OCI-LY1 (cell line): ENCODE measurements around the gene EXOC3L1.

Experiments
- EZH2 ChIP-seq: fragments of 200-600 bp; sonication (generic), shearing (Covaris generic); IDR thresholded peaks from 2 replicates; pipeline ENCODE4 v1.8.0; 2017; ENCODE audit warnings: borderline replicate concordance, mixed run types, mild to moderate bottlenecking, antibody characterized with exemption, low read length, moderate library complexity, mixed read lengths
- TF ChIP-seq, protein P1 (sequence below): fragments of 200-600 bp; sonication (generic), shearing (Covaris generic); IDR thresholded peaks from 2 replicates; pipeline ENCODE4 v1.5.1; 2017; ENCODE audit warnings: mild to moderate bottlenecking, antibody characterized with exemption, low read length, moderate library complexity, mixed read lengths

DNA sequence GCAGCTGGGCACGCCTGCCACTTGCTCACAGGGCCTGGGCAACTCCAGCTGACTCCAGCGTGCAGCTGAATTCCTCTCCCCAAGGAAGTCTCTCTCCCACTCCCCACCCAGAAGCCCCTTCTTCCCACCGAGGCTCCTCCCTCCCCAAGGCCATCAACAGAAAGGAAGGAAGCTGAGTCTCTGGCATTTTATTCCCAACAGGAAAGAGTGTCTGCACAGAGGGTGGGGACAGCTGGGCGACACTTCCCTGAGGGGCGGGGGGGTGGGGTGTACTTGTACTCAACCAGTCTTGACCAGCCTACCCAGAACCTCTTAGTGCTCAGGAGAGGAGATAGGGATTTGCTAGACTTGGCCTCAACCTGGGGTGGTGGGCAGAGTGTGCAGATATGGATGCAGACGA lies at the start of gene EXOC3L1:
- TF ChIP-seq, protein P1, sequence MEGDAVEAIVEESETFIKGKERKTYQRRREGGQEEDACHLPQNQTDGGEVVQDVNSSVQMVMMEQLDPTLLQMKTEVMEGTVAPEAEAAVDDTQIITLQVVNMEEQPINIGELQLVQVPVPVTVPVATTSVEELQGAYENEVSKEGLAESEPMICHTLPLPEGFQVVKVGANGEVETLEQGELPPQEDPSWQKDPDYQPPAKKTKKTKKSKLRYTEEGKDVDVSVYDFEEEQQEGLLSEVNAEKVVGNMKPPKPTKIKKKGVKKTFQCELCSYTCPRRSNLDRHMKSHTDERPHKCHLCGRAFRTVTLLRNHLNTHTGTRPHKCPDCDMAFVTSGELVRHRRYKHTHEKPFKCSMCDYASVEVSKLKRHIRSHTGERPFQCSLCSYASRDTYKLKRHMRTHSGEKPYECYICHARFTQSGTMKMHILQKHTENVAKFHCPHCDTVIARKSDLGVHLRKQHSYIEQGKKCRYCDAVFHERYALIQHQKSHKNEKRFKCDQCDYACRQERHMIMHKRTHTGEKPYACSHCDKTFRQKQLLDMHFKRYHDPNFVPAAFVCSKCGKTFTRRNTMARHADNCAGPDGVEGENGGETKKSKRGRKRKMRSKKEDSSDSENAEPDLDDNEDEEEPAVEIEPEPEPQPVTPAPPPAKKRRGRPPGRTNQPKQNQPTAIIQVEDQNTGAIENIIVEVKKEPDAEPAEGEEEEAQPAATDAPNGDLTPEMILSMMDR: no peak
- TF ChIP-seq EZH2: no peak
